ENCODE results near the gene STARD10.

Gene STARD10

GRCh38 chr11:72719144-72719543 is 74.7 kb downstream of the STARD10 start:
- H3K4me3 ChIP-seq (ENCODE audit: low read depth, low read length), result peak overlapping the region; percentile 72; the same call in 1 of the 2 replicates
- no peak for TF ChIP-seq CTCF (IDR thresholded peaks at IDR 0.05; ENCODE audit: low read depth, low read length, missing control alignments)
- DNase-seq (ENCODE audit: low read depth), result no peak

GRCh38 chr11:72718101-72718501 is 75.7 kb downstream of the STARD10 start:
- DNase-seq (ENCODE audit: low read depth), result no peak
- H3K4me3 ChIP-seq (ENCODE audit: low read depth, low read length), result no peak overlapping the region
- TF ChIP-seq CTCF (IDR thresholded peaks at IDR 0.05; ENCODE audit: low read depth, low read length, missing control alignments), result no peak

GRCh38 chr11:72716788-72717435 is 76.9 kb downstream of the STARD10 start:
- DNase-seq (ENCODE audit: low read depth), result no peak
- H3K4me3 ChIP-seq (ENCODE audit: low read depth, low read length), result no peak overlapping the region
- no peak for TF ChIP-seq CTCF (IDR thresholded peaks at IDR 0.05; ENCODE audit: low read depth, low read length, missing control alignments)

- no peak for DNase-seq (ENCODE audit: low read depth)
- no peak overlapping the region for H3K4me3 ChIP-seq (ENCODE audit: low read depth, low read length)
- no peak for TF ChIP-seq CTCF (IDR thresholded peaks at IDR 0.05; ENCODE audit: low read depth, low read length, missing control alignments)
Measured at GRCh38 chr11:72716290-72716689, 77.6 kb downstream of the STARD10 start.

GRCh38 chr11:72712841-72713240 is 81.0 kb downstream of the STARD10 start:
- H3K4me3 ChIP-seq (ENCODE audit: low read depth, low read length), result no peak overlapping the region
- DNase-seq (ENCODE audit: low read depth), result no peak
- no peak for TF ChIP-seq CTCF (IDR thresholded peaks at IDR 0.05; ENCODE audit: low read depth, low read length, missing control alignments)

- no peak overlapping the region for H3K4me3 ChIP-seq (ENCODE audit: low read depth, low read length)
Measured at GRCh38 chr11:72712168-72712751, 81.6 kb downstream of the STARD10 start.

More at GRCh38 chr11:72712168-72712751, 81.6 kb downstream of the STARD10 start:
- no peak for DNase-seq (ENCODE audit: low read depth)
- TF ChIP-seq CTCF (IDR thresholded peaks at IDR 0.05; ENCODE audit: low read depth, low read length, missing control alignments), result no peak
